GM21381 (cell line): ENCODE measurements around the gene BBS4.
"Not testable (repeated sequence)": the region's sequence is repeated elsewhere in the genome, so short reads cannot be mapped to it uniquely, and the experiment has no call there.

Experiments used
- ATAC-seq: cut with Tn5 transposase; IDR thresholded peaks from one replicate; pipeline ENCODE4 v1.9.1; 2021; ENCODE audit warnings: mild to moderate bottlenecking, moderate library complexity; ENCODE audit not compliant: unreplicated experiment

BBS4 gene

DNA sequence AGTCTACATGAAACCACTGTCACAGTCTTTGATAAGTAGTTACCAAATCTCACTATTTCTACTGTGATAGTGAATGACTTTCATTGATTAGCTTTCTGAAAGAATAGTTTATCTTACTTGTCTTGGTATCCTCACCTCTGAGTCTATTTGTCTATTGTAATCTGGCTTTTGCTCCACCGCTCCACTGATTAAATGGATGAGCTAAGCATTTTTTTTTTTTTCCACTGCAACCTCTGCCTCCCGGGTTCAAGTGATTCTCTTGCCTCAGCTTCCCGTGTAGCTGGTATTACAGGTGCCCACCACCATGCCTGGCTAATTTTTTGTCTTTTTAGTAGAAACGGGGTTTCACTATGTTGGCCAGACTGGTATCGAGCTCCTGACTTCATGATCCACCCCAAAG is 12.9 kb downstream of the BBS4 start:
- ATAC-seq: no peak

DNA sequence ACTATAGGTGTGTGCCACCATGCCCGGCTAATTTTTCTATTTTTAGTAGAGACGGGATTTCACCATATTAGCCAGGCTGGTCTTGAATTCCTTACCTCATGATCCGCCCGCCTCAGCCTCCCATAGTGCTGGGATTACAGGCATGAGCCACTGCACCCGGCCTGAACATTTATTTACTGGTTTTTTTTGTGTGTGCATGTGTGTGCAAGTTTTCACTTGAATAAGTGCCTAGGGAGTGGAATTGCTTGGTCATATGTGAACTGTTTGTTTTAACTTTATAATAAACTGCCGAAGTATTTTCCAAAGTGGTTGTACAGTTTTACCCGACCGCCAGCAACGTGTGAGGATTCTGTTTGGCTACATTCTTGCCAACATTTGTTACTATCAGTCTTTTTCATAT is 14.1 kb downstream of the BBS4 start:
- no peak for ATAC-seq

DNA sequence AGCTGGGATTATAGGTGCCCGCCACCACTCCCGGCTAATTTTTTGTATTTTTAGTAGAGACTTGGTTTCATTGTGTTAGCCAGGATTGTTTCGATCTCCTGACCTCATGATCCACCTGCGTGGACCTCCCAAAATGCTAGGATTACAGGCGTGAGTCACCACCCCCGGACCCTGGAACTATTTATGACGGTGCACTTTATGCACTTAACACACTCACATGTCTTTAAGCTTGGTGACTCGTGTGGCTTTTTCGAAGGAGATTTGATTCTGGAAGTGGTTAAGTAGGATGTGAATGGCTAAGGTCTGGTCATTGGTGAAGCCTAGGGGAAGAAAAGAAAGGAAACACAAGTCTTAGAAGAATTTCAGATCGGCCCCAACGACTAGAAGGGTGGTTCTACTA is 20.3 kb downstream of the BBS4 start:
- ATAC-seq: no peak

DNA sequence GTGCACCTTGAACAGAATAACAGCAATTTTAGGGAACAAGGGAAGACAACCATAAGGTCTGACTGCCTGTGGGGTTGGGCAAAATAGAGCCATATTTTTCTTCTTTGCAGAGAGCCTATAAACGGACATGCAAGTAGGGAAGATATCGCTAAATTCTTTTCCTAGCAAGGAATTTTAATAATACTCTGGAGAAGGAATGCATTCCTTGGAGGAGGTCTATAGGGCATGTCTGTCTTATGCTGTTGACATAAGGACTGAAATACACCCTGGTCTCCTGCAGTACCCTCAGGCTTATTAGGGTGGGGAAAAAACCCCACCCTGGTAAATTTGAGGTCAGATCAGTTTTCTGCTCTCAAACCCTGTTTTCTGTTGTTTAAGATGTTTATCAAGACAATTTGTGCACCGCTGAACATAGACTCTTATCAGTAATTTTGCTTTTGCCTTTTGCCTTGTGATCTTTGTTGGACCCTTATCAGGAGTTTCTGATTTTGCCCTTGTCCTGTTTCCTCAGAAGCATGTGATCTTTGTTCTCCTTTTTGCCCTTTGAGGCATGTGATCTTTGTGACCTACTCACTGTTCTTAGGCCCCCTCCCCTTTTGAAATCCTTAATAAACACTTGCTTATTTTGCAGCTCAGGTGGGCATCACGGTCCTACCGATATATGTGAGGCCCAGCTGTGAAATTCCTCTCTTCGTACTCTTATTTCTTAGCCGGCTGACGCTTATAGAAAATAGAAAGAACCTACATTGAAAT is 22.7 kb downstream of the BBS4 start:
- ATAC-seq: not testable (repeated sequence)

DNA sequence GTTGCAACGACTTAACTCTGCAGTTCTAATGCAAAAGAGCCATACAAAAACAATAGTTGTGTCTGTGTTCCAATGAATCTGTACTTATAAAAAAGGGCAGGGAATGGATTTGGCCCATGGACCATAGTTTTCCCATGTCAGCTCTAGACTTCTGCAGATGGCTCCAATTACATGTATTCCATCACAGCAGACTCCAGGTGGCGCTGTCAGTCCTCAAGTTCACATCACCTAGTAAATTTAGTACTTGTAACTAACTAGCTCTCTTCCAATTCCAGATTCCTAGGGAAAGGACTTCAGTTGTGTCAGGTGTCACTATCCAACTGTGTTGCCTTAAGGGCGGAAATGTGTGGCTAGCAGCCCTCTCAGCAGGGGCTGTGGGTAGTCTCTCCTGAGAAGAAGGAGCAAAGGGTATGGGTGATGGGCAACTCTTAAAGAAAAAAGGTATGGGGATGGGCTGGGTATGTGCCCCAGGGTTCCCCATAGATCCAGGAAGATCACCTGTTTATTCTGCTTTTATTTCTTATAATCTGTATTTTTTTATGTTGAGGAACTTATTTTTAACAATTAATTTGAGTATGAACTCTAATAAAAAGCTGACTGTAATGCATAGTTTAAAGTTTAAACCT is 36.2 kb downstream of the BBS4 start:
- no peak for ATAC-seq

DNA sequence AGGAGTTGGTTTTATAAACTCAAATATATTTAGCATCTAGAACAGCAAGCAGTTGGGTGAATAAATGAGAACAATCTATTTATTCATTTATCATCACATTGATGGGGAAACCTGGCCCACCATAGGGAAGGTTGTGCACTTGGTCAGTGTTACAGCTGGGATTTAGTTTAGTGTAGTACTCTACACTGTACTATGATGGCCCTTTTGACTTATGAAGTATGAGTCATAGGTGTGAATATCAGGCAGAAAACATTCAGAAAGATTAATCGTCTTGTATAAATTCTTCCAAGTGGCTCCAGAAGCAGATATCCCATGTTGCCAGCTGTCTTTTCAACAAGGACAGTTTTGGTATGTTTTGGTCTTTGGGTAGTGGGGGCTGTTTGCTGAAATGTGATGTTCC is 38.0 kb downstream of the BBS4 start:
- no peak for ATAC-seq

DNA sequence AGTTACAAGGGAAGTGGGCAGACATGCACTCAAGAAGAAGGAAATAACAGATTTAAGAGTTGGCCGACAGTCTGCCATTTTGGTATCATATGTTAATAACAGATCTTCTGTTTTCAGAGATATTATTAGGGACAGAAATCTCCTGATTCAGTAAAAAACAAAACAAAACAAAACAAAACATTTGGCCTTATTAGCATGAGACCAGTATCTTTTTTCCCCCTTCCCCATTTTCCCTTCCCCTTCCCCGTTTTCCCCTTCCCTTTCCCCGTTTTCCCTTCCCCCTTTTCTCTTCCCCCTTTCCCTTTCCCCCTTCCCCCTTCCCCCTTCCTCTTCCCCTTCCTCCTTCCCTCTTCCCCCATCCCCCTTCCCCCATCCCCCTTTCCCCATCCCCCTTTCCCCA is 39.4 kb downstream of the BBS4 start:
- no peak for ATAC-seq

DNA sequence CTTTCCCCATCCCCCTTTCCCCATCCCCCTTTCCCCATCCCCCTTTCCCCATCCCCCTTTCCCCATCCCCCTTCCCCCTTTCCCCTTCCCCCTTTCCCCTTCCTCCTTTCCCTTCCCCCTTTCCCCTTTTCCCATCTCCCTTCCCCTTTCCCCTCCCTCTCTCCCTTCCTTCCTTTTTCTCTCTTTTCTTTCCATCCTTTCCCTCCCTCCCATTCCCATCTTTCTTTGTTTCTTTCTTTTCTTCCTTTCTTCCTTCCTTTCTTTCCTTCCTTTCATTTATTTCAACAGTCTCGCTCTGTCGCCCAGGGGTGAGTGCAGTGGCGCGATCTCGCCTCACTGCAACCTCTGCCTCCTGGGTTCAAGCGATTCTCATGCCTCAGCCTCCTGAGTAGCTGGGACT is 39.8 kb downstream of the BBS4 start:
- ATAC-seq: not testable (repeated sequence)

DNA sequence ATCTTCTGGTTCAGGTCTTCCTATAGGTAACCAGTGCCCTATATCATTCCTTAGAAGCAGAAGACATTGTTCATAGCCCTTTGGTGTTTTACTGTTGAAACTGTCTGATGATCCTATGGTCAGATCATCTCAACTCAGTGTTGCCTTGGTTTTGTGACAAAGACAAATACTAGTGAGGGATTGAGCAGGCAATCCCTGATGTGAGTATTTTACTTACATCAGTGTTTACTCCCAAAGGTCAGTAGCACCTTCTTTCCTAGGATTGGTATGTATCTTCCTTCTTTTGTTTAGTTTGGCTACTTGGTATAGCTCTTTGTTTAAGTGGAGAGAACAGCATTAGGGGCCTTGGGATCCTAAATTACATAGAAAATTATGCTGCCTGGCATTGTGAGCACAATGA is 41.1 kb downstream of the BBS4 start:
- no peak for ATAC-seq

DNA sequence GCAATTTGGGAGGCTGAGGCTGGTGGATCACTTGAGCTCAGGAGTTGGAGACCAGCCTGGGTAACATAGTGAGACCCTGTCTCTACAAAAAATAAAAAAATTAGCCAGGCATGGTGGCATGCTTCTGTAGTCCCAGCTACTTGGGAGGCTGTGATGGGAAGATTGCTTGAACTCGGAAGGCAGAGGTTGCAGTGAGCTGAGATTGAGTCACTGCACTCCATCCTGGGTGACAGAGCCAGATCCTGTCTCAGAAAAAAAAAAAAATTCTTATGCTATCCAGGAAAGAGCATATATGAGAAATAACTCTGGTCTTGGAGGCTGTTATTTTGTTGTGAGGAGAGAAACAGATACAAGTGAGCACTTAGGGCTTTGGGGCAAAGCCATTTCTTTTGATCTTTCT is 42.2 kb downstream of the BBS4 start:
- ATAC-seq: not testable (repeated sequence)

DNA sequence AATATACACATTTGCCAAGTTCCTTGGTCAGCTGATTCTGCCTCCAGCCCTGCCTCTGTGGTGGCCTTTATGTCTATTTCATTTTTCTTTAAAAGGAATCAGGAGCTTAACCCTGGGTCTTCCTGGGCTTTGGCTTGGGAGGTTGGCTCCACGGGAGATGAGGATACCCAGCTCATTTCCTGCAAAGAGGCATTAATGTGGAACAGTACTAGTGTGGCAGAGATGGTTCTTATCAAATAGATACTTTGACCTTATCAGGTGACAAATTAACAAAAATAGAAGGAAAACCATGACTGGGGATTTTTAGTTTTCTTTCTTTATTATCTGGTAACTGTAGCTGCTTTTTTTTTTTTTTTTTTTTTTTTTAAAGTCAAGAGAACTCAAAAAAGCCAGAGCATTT is 42.8 kb downstream of the BBS4 start:
- ATAC-seq: no peak

DNA sequence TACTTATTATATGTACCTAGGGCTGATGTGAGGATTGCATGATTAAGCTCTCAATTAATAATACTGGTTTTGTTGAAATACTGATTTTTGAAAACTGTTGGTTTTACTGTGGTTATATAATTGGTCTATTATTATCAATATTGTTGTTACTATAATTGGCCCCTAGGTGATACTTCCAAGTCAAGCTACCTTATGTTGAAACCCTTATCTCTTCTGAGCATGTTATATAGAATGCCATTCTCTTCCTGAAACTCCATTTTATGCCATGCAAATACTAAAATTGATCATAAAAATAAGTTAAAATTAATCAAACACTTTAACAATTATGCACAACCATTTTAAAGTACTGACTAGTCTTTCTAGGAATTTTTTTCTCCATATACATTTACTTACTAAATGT is 46.1 kb downstream of the BBS4 start:
- ATAC-seq: no peak

DNA sequence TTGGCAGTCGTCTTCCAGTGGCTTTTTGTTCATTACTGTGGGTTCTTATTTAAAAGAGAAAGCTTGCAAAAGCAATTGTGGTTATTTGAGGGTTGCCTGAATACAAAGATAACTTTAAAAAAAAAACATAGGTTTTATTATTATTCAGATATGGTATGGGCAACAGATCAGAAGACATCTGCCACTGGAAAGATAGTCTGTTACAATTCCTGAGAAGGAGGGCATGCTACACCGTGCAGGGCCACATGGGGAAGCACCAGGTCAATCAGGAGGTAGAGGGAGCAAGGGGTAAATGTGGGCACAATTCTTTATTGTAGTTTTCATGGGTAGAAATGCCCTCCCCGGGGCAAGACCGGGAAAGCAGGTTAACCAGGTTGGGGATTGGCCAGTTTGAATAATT is 46.5 kb downstream of the BBS4 start:
- ATAC-seq: no peak

DNA sequence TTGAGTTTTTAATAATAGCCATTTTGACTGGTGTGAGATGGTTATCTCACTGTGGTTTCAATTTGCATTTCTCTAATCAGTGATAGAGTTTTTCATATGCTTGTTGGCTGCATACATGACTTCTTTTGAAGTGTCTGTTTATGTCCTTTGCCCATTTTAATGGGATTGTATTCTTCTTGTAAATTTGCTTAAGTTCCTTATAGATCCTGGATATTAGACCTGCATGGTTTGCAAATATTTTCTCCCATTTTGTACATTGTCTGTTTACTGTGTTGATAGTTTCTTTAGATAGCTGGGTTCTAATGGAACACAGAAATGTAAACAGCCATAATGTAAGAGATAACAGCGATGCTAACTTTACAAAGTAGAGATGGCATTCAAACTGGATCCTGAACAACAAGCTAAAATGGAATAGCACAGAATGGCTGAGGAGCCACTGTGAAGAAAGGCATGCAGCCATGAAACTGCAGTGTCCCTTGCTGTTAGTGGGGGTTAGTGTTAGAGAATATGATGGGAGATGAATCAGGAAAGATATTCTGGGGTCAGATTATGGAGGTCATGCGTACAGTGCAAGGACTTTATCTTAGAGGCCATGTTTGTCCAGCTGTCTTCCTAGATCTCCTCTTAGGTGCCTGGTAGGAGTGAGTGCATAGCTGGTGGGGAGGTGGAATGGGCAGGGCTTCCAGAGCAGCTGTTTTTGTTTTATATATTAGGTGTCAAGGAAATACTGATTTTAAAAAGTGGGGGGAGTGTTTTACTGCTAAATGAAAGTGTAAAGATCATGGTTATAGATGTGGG is 48.1 kb downstream of the BBS4 start:
- ATAC-seq: no peak

DNA sequence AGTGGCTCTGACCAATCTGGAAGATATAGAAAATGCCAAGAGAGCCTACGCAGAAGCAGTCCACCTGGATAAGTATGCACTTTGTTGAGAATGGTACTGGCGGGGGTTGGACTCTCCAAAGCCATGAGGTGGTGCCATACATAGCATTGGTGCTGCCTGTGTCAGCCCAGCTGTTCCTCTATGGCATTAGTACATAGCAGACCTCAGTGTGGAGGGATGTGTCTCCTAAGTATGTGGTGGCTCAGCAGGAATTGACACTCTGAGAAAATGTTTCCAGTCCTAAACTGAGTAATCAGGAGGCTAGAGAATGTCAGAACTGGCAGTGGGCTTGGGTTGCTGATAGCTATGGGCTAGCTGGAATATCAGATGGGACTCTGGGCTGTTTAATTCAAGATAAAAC is 49.1 kb downstream of the BBS4 start:
- ATAC-seq: no peak

DNA sequence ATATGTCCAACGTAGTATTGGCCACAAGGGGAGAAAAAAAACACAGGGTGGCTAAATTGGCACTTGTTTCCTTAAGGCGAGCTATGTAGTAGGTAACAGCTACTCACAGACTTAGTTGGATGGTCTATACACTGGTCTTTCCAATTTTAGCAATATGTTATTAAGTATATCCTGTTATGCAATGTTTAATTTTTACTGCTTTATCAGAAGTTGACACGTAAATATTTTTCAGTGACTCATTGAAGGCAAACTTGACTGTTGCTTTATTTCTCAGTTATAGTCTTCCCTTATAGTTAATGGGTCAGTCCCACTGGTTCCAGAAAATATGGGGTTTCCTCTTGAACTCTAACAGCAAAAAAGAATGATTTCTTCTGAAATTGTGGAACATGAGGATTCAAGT is 51.1 kb downstream of the BBS4 start:
- no peak for ATAC-seq

DNA sequence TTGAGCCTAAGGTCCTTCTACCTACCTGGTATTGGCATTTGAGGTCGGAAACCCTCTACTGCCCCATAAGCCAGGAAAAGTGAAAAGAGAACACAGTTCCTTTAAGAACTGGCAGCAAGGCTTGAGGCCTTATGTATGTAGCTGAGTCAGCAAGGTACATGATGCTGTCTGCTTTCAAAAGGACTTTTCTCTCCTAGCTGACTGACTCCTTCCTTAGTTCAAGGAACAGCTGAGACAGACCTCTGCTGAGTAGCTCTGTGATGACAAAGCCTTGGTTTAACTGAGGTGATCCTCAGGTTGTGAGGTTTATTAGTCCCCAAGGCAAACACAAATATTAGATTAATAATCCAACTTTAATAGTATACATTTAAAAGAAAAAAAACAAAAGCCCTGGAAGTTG is 51.7 kb downstream of the BBS4 start:
- ATAC-seq: no peak

DNA sequence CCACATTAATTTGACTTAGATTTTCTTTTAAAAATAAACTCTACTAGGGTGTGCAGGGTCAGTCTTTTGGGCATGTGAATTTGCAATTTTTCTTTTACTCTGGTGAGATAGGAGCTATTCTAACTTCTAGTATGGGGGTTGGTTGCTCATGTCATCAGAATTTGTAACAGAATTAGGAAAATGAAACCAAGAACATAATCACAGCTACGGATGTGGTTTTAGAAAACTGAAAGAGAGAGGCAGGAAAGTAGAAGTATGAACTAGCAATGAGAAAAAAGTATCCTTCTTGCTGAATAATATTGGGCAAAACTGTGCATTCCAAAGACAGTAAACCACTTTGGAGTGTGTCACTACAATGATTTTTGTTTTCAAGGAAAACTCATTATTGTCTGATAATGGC is 54.2 kb downstream of the BBS4 start:
- peak; percentile 98 for ATAC-seq

DNA sequence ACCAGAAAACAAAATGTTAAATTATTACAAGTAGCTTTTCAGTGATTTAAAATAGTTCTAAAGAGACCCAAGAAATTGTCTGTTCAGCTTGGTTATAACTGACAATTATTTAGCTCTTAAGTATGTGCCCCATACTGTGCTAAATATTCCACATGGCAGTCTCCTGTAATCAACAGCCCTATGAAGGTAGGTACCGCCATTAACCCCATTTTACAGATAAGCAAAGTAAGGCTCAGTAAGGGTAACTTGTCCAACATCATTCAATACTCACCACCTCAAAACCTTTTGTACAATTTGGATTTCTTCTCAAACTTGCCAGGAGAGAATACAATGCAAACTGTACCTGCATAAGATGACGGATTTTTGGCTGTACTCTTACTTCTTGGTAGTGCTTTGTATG is 63.7 kb downstream of the BBS4 start:
- ATAC-seq: no peak

DNA sequence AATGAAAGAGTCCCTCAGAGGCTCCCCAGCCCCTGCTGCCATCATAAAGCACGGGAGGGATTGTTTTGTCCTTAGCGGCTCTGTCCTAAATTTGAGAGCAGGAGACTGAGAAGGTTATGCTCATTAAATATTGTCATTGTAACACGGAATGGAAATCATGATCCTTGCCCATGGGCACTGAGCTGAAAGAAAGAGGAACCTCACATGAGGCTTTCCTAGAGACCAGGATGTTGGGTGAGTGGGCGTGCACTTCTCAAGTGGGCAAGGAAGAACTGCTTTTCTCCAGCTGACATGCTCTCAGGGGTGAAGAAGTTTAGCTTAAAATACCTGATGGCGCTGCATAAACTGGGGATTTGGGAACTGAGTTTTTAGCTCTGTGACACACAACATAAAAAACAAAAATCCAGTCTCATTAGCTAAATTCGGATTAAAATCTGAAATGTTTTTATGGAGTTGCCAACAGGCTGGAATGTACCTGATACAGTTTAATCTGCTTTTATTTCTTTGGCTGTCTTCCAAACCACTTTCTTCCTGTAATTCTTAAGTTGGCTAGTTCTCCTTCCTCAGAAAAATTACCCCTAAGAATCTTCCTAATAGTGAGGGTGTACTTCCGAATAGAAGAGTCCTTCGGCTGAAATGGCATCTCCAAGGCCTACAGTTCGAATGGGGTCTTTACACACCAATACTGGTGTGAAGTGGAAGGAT is 65.9 kb downstream of the BBS4 start:
- no peak for ATAC-seq

DNA sequence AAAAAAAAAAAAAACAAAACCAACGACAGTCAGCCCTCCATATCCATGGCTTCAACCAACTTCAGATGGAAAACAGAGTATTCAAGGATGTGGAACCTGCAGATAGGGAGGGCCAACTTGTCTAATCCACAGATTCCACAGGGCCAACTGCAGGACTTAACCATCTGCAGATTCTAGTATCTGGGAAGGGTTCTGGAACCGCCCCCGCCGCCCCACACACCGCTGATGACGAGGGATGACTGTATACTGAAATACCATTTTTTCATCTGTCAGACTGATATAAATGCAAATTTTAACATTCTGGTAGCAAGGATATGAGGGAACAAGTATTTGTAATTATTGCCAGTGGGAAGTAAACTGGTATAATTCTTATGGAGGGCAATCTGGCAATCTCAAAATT is 68.1 kb downstream of the BBS4 start:
- no peak for ATAC-seq
